Activated CD8-positive, alpha-beta memory T cell treated with anti-CD3 and anti-CD28 coated beads for 48 hours (primary cell): ENCODE results near the gene ADGRB2.

ENCODE experiments used
- DNase-seq, 3 experiments: peaks; one replicate each; pipeline ENCODE4 v3.0.0-alpha.2; 2020; ENCODE audit warnings: low read depth in 2 of 3, low spot score in 2 of 3

The ADGRB2 gene

GRCh38 chr1:31750858-31751510, 13.2 kb downstream of the ADGRB2 start:
- no peak for DNase-seq

- no peak for DNase-seq
Measured at GRCh38 chr1:31749785-31750735, 14.1 kb downstream of the ADGRB2 start.

- DNase-seq = no peak
Measured at GRCh38 chr1:31748365-31748764, 15.8 kb downstream of the ADGRB2 start.

- no peak for DNase-seq
Measured at GRCh38 chr1:31747304-31747703, 16.8 kb downstream of the ADGRB2 start.

- no peak for DNase-seq
Measured at GRCh38 chr1:31746687-31747086, 17.5 kb downstream of the ADGRB2 start.

GRCh38 chr1:31745946-31746670, 18.0 kb downstream of the ADGRB2 start:
- DNase-seq = no peak

GRCh38 chr1:31745096-31745945, 18.8 kb downstream of the ADGRB2 start:
- no peak for DNase-seq

- DNase-seq = no peak
Measured at GRCh38 chr1:31744165-31744888, 19.8 kb downstream of the ADGRB2 start.

- no peak for DNase-seq
Measured at GRCh38 chr1:31742462-31743212, 21.5 kb downstream of the ADGRB2 start.

- no peak for DNase-seq
Measured at GRCh38 chr1:31739346-31739745, 24.8 kb downstream of the ADGRB2 start.

- DNase-seq = no peak
Measured at GRCh38 chr1:31736675-31737074, 27.5 kb downstream of the ADGRB2 start.

GRCh38 chr1:31735571-31735970, 28.6 kb downstream of the ADGRB2 start:
- DNase-seq = no peak

GRCh38 chr1:31734582-31735107, 29.5 kb downstream of the ADGRB2 start:
- no peak for DNase-seq

GRCh38 chr1:31733389-31734219, 30.5 kb downstream of the ADGRB2 start:
- DNase-seq = no peak

- no peak for DNase-seq
Measured at GRCh38 chr1:31732751-31733289, 31.3 kb downstream of the ADGRB2 start.

GRCh38 chr1:31732343-31732742, 31.8 kb downstream of the ADGRB2 start:
- DNase-seq = no peak

- no peak for DNase-seq
Measured at GRCh38 chr1:31731049-31731565, 33.0 kb downstream of the ADGRB2 start.
